Esophagus muscularis mucosa (tissue), 4 donors: ENCODE measurements around the gene RAET1E. TPM values are rescaled to one million over a fixed set of nuclear protein-coding genes. Genes with fewer than 3 reads are reported as not detected.

Experiments used
- DNase-seq: peaks from one replicate; pipeline ENCODE4 v3.0.0-alpha.2; 2017; ENCODE audit errors: extremely low spot score
- H3K27ac ChIP-seq, 4 donors: fragments of 200-600 bp; sonication (generic); replicated peaks in 1 of 4; 1 replicate in 3 of 4; 2 replicates in 1 of 4; pipeline ENCODE4 v1.5.1; 2016 to 2019; ENCODE audit warnings: mild to moderate bottlenecking in 1 of 4
- H3K27me3 ChIP-seq, 4 donors: fragments of 200-600 bp; sonication (generic); one replicate each; pipeline versions ENCODE4 v1.5.1 to v1.6.0; 2016 to 2019
- H3K36me3 ChIP-seq, 4 donors: fragments of 200-600 bp; sonication (generic); one replicate each; pipeline ENCODE4 v1.5.1; 2016 to 2019
- H3K4me1 ChIP-seq, 4 donors: fragments of 200-600 bp; sonication (generic); one replicate each; pipeline ENCODE4 v1.5.1; 2016 to 2019
- H3K4me3 ChIP-seq, 4 donors: fragments of 200-600 bp; sonication (generic); 1 replicate in 2 of 4; 2 replicates in 2 of 4; pipeline ENCODE4 v1.5.1; 2016 to 2019; ENCODE audit warnings: mild to moderate bottlenecking in 4 of 4, moderate library complexity in 1 of 4
- H3K9me3 ChIP-seq, 4 donors: fragments of 200-600 bp; sonication (generic); 1 replicate in 3 of 4; 2 replicates in 1 of 4; pipeline ENCODE4 v1.5.1; 2016 to 2019
- CTCF ChIP-seq, 3 experiments: fragments of 200-600 bp in 2 of 3; fragments of 450-650 bp in 1 of 3; sonication (generic) in 2 of 3; IDR thresholded peaks; one replicate each; pipeline ENCODE4 v1.5.1; 2017 to 2019; ENCODE audit warnings: antibody characterized with exemption in 3 of 3, mild to moderate bottlenecking in 2 of 3, moderate library complexity in 1 of 3
- EP300 ChIP-seq: sonication (generic); formaldehyde crosslinking; IDR thresholded peaks from one replicate; pipeline ENCODE4 v1.6.1; 2017; ENCODE audit warnings: antibody characterized with exemption
- POLR2A ChIP-seq: fragments of 450-650 bp; IDR thresholded peaks from one replicate; pipeline ENCODE4 v1.6.1; 2017; ENCODE audit warnings: antibody characterized with exemption, moderate library complexity, mild to moderate bottlenecking, low read depth
- POLR2AphosphoS5 ChIP-seq, 2 donors: sonication (generic); formaldehyde crosslinking; IDR thresholded peaks; one replicate each; pipeline ENCODE4 v1.6.1; 2017; ENCODE audit warnings: antibody characterized with exemption in 2 of 2
- WGBS: methylation state at CpG from one replicate; pipeline ENCODE4 v1.1.5; 2018; 5-methylcytosine and 5-hydroxymethylcytosine counted together
- intact Hi-C: fragments of 100-400 bp; cut with DNase I; formaldehyde crosslinking; loops from one replicate; pipeline ENCODE4 v1.15.1; 2023
- total RNA-seq, 4 donors: library from RNA; depleted of rRNA; stranded (reverse); fragments of >200 nt; gene quantifications; one replicate each; pipeline versions ENCODE4 v1.1.0 to v1.2.1, GENCODE V29; 2016

The RAET1E gene
- total RNA-seq, 4 donors from 2014 or later: 0.29 TPM; not detected in 3

GRCh38 chr6:149925253-149925973 lies 27.5 kb upstream of the RAET1E start:
- 26% methylated on average over 19 of the region's 34 CpGs for WGBS
- no peak for TF ChIP-seq EP300
- no peak for TF ChIP-seq POLR2AphosphoS5 (IDR thresholded peaks at IDR 0.05)
- no peak for TF ChIP-seq POLR2A
- no peak for TF ChIP-seq CTCF (IDR thresholded peaks at IDR 0.05)
- Histone ChIP-seq H3K36me3 (no peaks in the 10 kb centered on the region), H3K27ac (peak overlapping the region in 3 of 4 donors; percentile 30 to 63 (median 35)), H3K27me3 (peaks cover 0 to 35% (median 7%) of the 10 kb centered on the region in 4 donors), H3K9me3 (no peaks in the 10 kb centered on the region), H3K4me1 (peaks cover 20 to 39% (median 34%) of the 10 kb centered on the region in 4 donors), H3K4me3 (peak overlapping the region; percentile 53 to 63 (median 58))
- no peak for DNase-seq
- intact Hi-C loops: no loop called here

- TF ChIP-seq POLR2A: no peak
- no peak for TF ChIP-seq EP300
- TF ChIP-seq CTCF (IDR thresholded peaks at IDR 0.05): no peak
- TF ChIP-seq POLR2AphosphoS5 (IDR thresholded peaks at IDR 0.05): no peak
- WGBS: 80% methylated on average over 3 of the region's 4 CpGs
- H3K27me3 ChIP-seq: peaks cover 0 to 30% (median 4%) of the 10 kb centered on the region in 4 donors
- no peak for DNase-seq
- H3K27ac ChIP-seq: no peak overlapping the region
- intact Hi-C loops: no loop called here
- no peaks in the 10 kb centered on the region for H3K9me3 ChIP-seq
- peak overlapping the region in 1 of 4 donors; percentile 53 for H3K4me3 ChIP-seq
- peaks cover 20 to 39% (median 34%) of the 10 kb centered on the region in 4 donors for H3K4me1 ChIP-seq
- no peaks in the 10 kb centered on the region for H3K36me3 ChIP-seq
Measured at GRCh38 chr6:149924933-149925252, 27.0 kb upstream of the RAET1E start.

GRCh38 chr6:149924206-149924932 lies 26.5 kb upstream of the RAET1E start:
- Histone ChIP-seq H3K4me3 (no peak overlapping the region), H3K36me3 (no peaks in the 10 kb centered on the region), H3K27me3 (peaks cover 0 to 25% (median 2%) of the 10 kb centered on the region in 4 donors), H3K4me1 (peaks cover 20 to 39% (median 34%) of the 10 kb centered on the region in 4 donors), H3K27ac (no peak overlapping the region), H3K9me3 (no peaks in the 10 kb centered on the region)
- intact Hi-C loops: no loop called here
- 98% methylated on average over 7 of the region's 9 CpGs for WGBS
- no peak for TF ChIP-seq POLR2A
- TF ChIP-seq EP300: no peak
- TF ChIP-seq CTCF (IDR thresholded peaks at IDR 0.05): no peak
- no peak for TF ChIP-seq POLR2AphosphoS5 (IDR thresholded peaks at IDR 0.05)
- no peak for DNase-seq

GRCh38 chr6:149923327-149923986 lies 25.5 kb upstream of the RAET1E start:
- intact Hi-C loops: no loop called here
- H3K9me3 ChIP-seq: no peaks in the 10 kb centered on the region
- H3K27ac ChIP-seq: peak overlapping the region in 1 of 4 donors; percentile 15
- peaks cover 20 to 39% (median 34%) of the 10 kb centered on the region in 4 donors for H3K4me1 ChIP-seq
- H3K27me3 ChIP-seq: peaks cover 0 to 16% (median 0%) of the 10 kb centered on the region in 4 donors
- peak overlapping the region; percentile 54 to 61 (median 56) for H3K4me3 ChIP-seq
- DNase-seq: no peak
- 27% methylated on average over 33 of the region's 33 CpGs for WGBS
- H3K36me3 ChIP-seq: no peaks in the 10 kb centered on the region
- TF ChIP-seq EP300 (no peak), POLR2A (no peak), CTCF (IDR thresholded peaks at IDR 0.05) (no peak), POLR2AphosphoS5 (IDR thresholded peaks at IDR 0.05) (no peak)
